Measurements from ENCODE around the gene PPP2R2C. TPM values are rescaled to one million over a fixed set of nuclear protein-coding genes. Genes with fewer than 3 reads are reported as not detected.

PPP2R2C gene
- total and polyA plus RNA-seq, 11 donors: 0.22 to 20.0 (median 6.8) TPM

DNA sequence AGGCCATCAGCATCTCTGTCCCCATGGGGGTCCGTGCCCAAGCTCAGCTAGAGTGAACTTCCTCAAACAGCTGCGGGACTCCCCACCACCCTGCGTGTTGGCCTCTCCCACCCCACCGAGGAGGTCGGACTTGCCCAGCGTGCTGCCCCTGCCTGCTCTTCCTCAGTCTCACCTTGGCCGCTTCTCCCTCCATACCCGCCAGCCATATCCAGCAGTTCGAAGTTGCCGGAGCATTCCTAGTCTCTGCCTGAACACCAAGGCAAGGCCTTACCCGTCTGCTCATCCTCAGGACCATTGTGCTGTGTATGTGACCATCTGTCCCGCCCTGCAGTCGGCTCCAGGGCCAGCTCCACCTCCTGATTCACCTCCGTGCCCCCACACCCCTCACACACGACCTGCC lies 118.3 kb downstream of the PPP2R2C start:
- H3K36me3 ChIP-seq: no peaks in the 10 kb centered on the region
- no peak for TF ChIP-seq POLR2A (IDR thresholded peaks at IDR 0.05)
- TF ChIP-seq, protein P1, sequence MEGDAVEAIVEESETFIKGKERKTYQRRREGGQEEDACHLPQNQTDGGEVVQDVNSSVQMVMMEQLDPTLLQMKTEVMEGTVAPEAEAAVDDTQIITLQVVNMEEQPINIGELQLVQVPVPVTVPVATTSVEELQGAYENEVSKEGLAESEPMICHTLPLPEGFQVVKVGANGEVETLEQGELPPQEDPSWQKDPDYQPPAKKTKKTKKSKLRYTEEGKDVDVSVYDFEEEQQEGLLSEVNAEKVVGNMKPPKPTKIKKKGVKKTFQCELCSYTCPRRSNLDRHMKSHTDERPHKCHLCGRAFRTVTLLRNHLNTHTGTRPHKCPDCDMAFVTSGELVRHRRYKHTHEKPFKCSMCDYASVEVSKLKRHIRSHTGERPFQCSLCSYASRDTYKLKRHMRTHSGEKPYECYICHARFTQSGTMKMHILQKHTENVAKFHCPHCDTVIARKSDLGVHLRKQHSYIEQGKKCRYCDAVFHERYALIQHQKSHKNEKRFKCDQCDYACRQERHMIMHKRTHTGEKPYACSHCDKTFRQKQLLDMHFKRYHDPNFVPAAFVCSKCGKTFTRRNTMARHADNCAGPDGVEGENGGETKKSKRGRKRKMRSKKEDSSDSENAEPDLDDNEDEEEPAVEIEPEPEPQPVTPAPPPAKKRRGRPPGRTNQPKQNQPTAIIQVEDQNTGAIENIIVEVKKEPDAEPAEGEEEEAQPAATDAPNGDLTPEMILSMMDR (IDR thresholded peaks at IDR 0.05): no peak
- no peak for ATAC-seq
- no peaks in the 10 kb centered on the region for H3K9me3 ChIP-seq
- H3K27me3 ChIP-seq: peaks cover 0 to 26% (median 3%) of the 10 kb centered on the region in 9 donors
- intact Hi-C loops (cut with DNase I): no loop called here
- peak in 1 of 5 donors; percentile 15 for DNase-seq
- no peaks in the 10 kb centered on the region for H3K4me1 ChIP-seq
- WGBS, 4 donors: 46 to 66% (median 54%) methylated on average over 15 of the region's 15 CpGs
- no peak overlapping the region for H3K27ac ChIP-seq
- no peak overlapping the region for H3K4me3 ChIP-seq

DNA sequence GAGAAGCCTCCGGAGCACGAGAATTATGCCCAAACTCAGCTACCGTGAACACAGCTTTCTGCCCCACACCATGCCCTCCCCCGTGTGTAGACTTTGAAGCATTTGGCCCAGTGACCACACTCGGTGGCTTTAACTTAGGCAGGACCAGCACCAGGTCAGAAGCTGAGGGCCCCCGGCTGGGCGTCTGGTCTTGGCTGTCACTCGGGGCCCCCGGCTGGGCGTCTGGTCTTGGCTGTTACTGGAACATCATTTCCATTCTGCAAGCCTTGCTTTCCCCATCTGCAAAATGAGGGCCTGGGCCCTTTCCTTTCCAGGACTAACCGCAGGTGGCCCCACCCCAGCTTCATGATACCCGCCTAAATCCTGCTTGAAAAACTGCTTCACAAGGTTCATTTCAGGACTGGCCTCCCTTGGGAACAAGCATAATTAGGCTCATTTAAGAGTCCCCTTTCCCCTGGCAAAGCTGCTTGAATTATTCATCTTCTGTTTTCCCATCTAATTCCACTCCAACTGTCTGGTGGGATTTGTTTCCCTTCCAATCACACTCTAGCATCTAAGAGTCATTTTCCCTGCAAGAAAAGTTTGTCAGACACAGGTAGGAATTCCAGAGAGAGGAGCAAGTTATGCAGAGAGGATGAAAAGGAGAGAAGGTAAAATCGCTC lies 120.3 kb downstream of the PPP2R2C start:
- TF ChIP-seq, protein P1 (IDR thresholded peaks at IDR 0.05): no peak
- TF ChIP-seq POLR2A (IDR thresholded peaks at IDR 0.05): no peak
- Histone ChIP-seq H3K27me3 (peaks cover 0 to 36% (median 3%) of the 10 kb centered on the region in 9 donors), H3K27ac (no peak overlapping the region), H3K4me3 (no peak overlapping the region), H3K36me3 (no peaks in the 10 kb centered on the region), H3K4me1 (no peaks in the 10 kb centered on the region), H3K9me3 (no peaks in the 10 kb centered on the region)
- intact Hi-C loops (cut with DNase I): no loop called here
- ATAC-seq (no peak), DNase-seq (peak in 1 of 5 donors; percentile 29)
- 67 to 75% (median 69%) methylated on average over 10 to 13 of the region's 13 CpGs for WGBS, 4 donors

DNA sequence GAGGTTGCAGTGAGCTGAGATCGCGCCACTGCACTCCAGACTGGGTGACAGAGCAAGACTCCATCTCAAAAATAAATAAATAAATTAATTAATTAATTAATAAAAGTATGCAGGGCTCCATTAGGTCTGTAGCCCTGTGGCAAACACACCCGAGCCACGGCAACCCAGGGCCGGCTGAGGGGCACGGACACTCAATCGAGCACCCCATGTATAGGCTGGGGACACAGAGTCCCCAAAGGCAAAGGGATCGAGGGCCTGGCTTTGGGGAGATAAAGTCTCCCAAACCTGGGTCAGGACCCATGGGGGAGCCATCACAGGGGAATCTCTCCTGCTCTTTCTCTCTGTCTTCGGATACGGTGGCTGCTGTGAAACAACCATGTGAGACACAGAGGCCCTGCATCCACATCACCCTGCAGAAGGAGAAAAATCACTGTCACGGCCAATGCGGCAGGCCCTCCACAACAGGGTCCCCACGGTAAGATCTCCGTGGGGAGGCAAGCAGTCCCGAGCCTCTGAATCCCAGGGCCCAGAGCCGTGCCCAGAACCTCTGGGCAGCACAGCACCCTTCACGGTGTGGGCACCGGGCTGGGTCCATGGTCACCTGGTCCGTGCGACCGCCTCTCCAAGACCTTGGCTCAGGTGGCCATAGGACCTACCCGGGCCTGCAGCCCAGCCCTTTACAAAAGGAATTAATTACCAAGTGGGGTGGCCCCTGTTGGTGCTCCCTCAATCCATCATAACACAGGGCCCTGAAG lies 121.0 kb downstream of the PPP2R2C start:
- no peaks in the 10 kb centered on the region for H3K36me3 ChIP-seq
- H3K27me3 ChIP-seq: peaks cover 0 to 35% (median 3%) of the 10 kb centered on the region in 9 donors
- TF ChIP-seq POLR2A (IDR thresholded peaks at IDR 0.05): no peak
- TF ChIP-seq, protein P1 (IDR thresholded peaks at IDR 0.05): no peak
- peak in 1 of 5 donors; percentile 56 for DNase-seq
- H3K9me3 ChIP-seq: no peaks in the 10 kb centered on the region
- no peak for ATAC-seq
- H3K4me3 ChIP-seq: no peak overlapping the region
- WGBS, 4 donors: 89 to 93% (median 91%) methylated on average over 20 to 22 of the region's 22 CpGs
- intact Hi-C loops (cut with DNase I): no loop called here
- no peaks in the 10 kb centered on the region for H3K4me1 ChIP-seq
- H3K27ac ChIP-seq: no peak overlapping the region

DNA sequence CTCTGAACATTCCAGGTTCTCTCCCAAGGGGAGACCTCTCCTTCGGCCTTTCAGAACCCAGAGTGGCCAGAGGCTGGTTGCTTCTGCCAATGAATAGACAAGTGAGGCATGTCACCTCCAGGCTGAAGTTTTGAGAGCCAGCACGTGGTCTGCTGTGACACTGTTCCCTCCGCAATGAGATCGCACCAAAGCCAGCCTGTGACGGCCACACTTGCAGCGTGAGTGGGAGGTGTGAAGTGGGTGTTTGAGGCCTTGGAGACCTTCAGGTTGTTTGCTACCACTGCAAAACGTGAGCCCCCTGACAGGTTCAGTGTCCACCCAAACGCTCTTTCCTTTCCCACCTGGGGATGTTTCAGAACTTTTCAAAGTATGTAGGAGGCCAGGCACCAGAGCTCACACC lies 121.8 kb downstream of the PPP2R2C start:
- DNase-seq (peak in 1 of 5 donors; percentile 17), ATAC-seq (no peak)
- intact Hi-C loops (cut with DNase I): no loop called here
- H3K9me3 ChIP-seq: no peaks in the 10 kb centered on the region
- H3K27me3 ChIP-seq: peaks cover 0 to 35% (median 3%) of the 10 kb centered on the region in 9 donors
- no peaks in the 10 kb centered on the region for H3K4me1 ChIP-seq
- TF ChIP-seq POLR2A (IDR thresholded peaks at IDR 0.05): no peak
- H3K36me3 ChIP-seq: no peaks in the 10 kb centered on the region
- WGBS, 4 donors: 66 to 72% (median 69%) methylated on average over 8 of the region's 8 CpGs
- H3K27ac ChIP-seq: no peak overlapping the region
- no peak overlapping the region for H3K4me3 ChIP-seq

Data from heart left ventricle (tissue), 16 donors.